B cell (primary cell): ENCODE results near the gene HOXD10. TPM values are rescaled to one million over a fixed set of nuclear protein-coding genes. Genes with fewer than 3 reads are reported as not detected.

Experiments
- ATAC-seq: fragments of 200-7000 bp; cut with Tn5 transposase; one replicate; pipeline ENCODE4 v1.10.0; 2021; ENCODE audit warnings: low read depth, mild to moderate bottlenecking, moderate number of reproducible peaks, moderate library complexity
- CTCF ChIA-PET: fragments of 350-600 bp; sonication (Branson Sonifier 250); formaldehyde crosslinking; loops from one replicate; lab custom pipeline; 2021; ENCODE audit warnings: antibody characterized with exemption, inconsistent platforms; lab: Charles Lee
- POLR2A ChIA-PET: fragments of 350-600 bp; sonication (Branson Sonifier 250); formaldehyde crosslinking; loops from one replicate; lab custom pipeline; 2021; ENCODE audit warnings: antibody characterized with exemption; lab: Charles Lee
- DNase-seq: peaks from one replicate; pipeline ENCODE4 v3.0.0; 2013
- H2AFZ ChIP-seq: 2 replicates; pipeline ENCODE4 v1.6.1; 2012; ENCODE audit warnings: mild to moderate bottlenecking, low read depth, low read length; ENCODE audit not compliant: insufficient read depth, poor library complexity, severe bottlenecking
- H3K27ac ChIP-seq, 2 donors: 1 replicate in 1 of 2; 2 replicates in 1 of 2; pipeline ENCODE4 v1.5.1; 2012 to 2013; ENCODE audit warnings: low read length in 2 of 2, mild to moderate bottlenecking in 2 of 2, moderate library complexity in 1 of 2
- H3K27me3 ChIP-seq, 4 experiments: fragments of 200-600 bp in 1 of 4; sonication (generic) in 1 of 4; replicated peaks in 1 of 4; 1 replicate in 2 of 4; 2 replicates in 2 of 4; pipeline versions ENCODE4 v1.6.1 to v1.7.0; 2013 to 2016; ENCODE audit warnings: low read length in 3 of 4, mild to moderate bottlenecking in 2 of 4, mixed read lengths in 1 of 4, moderate library complexity in 1 of 4; ENCODE audit not compliant: insufficient read depth in 4 of 4, control insufficient read depth in 3 of 4; ENCODE audit errors: control extremely low read depth in 1 of 4
- H3K36me3 ChIP-seq, 2 experiments: replicated peaks in 1 of 2; 1 replicate in 1 of 2; 2 replicates in 1 of 2; pipeline versions ENCODE4 v1.6.1 to v1.7.1; 2013; ENCODE audit warnings: low read length in 1 of 2; ENCODE audit not compliant: insufficient read depth in 2 of 2, control insufficient read depth in 1 of 2; ENCODE audit errors: control extremely low read depth in 1 of 2, extremely low read depth in 1 of 2
- H3K4me1 ChIP-seq, 2 donors: fragments of 200-600 bp in 1 of 2; sonication (generic) in 1 of 2; 1 replicate in 1 of 2; 2 replicates in 1 of 2; pipeline versions ENCODE4 v1.5.1 to v1.6.1; 2013 to 2017; ENCODE audit warnings: low read length in 2 of 2; ENCODE audit not compliant: control insufficient read depth in 2 of 2, insufficient read depth in 2 of 2
- H3K4me2 ChIP-seq: replicated peaks from 2 replicates; pipeline ENCODE3; 2012; ENCODE audit warnings: mild to moderate bottlenecking, low read depth, low read length; ENCODE audit not compliant: poor library complexity, severe bottlenecking
- H3K4me3 ChIP-seq, 5 experiments: fragments of 200-600 bp in 1 of 5; sonication (generic) in 1 of 5; 1 replicate in 3 of 5; 2 replicates in 2 of 5; pipeline versions ENCODE4 v1.5.1 to v1.7.0; 2011 to 2016; ENCODE audit warnings: low read length in 4 of 5, mild to moderate bottlenecking in 4 of 5, low read depth in 2 of 5, control low read depth in 1 of 5, moderate library complexity in 1 of 5; ENCODE audit not compliant: insufficient read depth in 1 of 5; ENCODE audit errors: control extremely low read depth in 1 of 5, extremely low read depth in 1 of 5
- H3K79me2 ChIP-seq: fragments of 200-600 bp; sonication (generic); one replicate; pipeline ENCODE4 v1.6.0; 2016; ENCODE audit warnings: low read length; ENCODE audit not compliant: control insufficient read depth, insufficient read depth
- H3K9ac ChIP-seq: fragments of 200-600 bp; sonication (generic); 2 replicates; pipeline ENCODE4 v1.6.1; 2017; ENCODE audit warnings: mild to moderate bottlenecking, low read length, moderate library complexity
- H3K9me3 ChIP-seq, 3 donors: one replicate each; pipeline versions ENCODE4 v1.6.1 to v1.7.1; 2013; ENCODE audit warnings: low read length in 2 of 3; ENCODE audit not compliant: control insufficient read depth in 2 of 3, insufficient read depth in 1 of 3; ENCODE audit errors: control extremely low read depth in 1 of 3
- H4K20me1 ChIP-seq: 2 replicates; pipeline ENCODE4 v1.6.0; 2012; ENCODE audit warnings: mild to moderate bottlenecking, low read length; ENCODE audit not compliant: insufficient read depth, control insufficient read depth, poor library complexity, severe bottlenecking
- H3K27ac Mint-ChIP-seq: one replicate; pipeline ENCODE4 v1.8.0; 2021; ENCODE audit warnings: mixed read lengths
- H3K27me3 Mint-ChIP-seq: one replicate; pipeline ENCODE4 v1.8.0; 2021; ENCODE audit warnings: mixed read lengths
- H3K4me1 Mint-ChIP-seq: one replicate; pipeline ENCODE4 v1.8.0; 2021; ENCODE audit warnings: mixed read lengths
- H3K4me3 Mint-ChIP-seq: one replicate; pipeline ENCODE4 v1.8.0; 2021; ENCODE audit warnings: mixed read lengths
- H3K9me3 Mint-ChIP-seq: one replicate; pipeline ENCODE4 v1.8.0; 2022; ENCODE audit warnings: mixed read lengths; ENCODE audit not compliant: insufficient read depth
- EZH2 ChIP-seq: IDR thresholded peaks from 2 replicates; pipeline ENCODE4 v1.6.1; 2012; ENCODE audit warnings: borderline replicate concordance, low read depth, mild to moderate bottlenecking, moderate library complexity, low read length; ENCODE audit not compliant: insufficient read depth, poor library complexity, severe bottlenecking
- WGBS: methylation state at CpG from one replicate; pipeline ENCODE4 v1.1.5; 2013; ENCODE audit warnings: missing lambda C conversion rate; ENCODE audit not compliant: insufficient coverage; 5-methylcytosine and 5-hydroxymethylcytosine counted together
- intact Hi-C: fragments of 100-400 bp; cut with micrococcal nuclease; formaldehyde crosslinking; loops from one replicate; pipeline ENCODE4 v1.10.0; 2022
- polyA plus RNA-seq: library from polyadenylated mRNA; depleted of rRNA; stranded (reverse); fragments of >200 nt; gene quantifications from 2 replicates; pipeline ENCODE4 v1.2.3, GENCODE V29; 2012
- total RNA-seq, 2 donors: library from RNA; stranded (reverse); fragments of 120-200 nt in 1 of 2; gene quantifications; 1 replicate in 1 of 2; 2 replicates in 1 of 2; pipeline versions ENCODE4 v1.2.3 to v1.2.4, GENCODE V29; 2013 to 2022
- TF ChIP-seq, protein P1 (sequence below): fragments of 200-600 bp; IDR thresholded peaks from one replicate; pipeline ENCODE4 v1.8.0; 2022; ENCODE audit warnings: antibody characterized with exemption, mild to moderate bottlenecking

HOXD10 gene
- total and polyA plus RNA-seq, 2 donors (not counting 1 experiment from before 2014, with no cell fraction given) = not detected

DNA sequence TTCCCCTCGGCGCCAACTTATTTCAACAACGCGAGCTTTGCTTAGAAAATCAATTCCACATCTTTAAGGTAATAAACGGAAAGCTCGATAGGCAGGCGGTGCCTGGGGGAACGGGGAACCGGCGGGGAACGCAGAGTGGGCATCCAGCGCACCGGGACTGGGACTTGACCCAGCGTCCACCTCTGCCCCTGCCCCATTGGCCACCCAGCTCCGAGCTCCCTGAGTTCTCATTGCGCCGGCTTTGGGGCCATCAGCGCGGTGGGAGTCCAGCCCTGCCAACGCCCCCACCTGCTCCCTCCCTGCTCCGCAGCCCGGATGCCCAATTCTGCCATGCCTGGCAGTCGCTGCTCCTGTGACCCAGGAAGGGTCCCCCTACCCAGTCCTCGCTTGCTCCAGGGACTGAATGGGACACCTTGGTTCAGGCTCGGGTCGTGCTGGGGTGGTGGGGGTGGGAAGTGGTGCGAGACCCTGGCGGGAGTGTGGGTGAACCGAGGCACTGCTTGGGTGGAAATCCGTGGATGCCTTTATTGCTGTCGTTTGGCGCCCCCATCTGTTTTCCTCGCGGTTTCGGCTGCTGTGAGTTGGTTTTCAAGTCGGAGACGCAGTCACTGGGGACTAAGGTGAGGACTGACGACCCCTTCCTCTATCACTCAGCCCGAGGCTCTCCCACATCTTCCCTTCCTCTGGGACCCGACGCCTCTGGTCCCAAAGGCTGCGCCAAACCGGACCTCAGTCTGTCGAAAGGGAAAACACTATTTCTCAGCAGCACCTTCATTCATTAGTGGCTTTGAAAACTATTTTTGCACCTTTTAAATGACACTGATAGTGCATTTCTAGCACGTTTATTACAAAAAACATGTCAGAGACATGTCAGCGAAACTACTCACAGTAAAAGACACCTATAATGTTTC, 30.5 kb upstream of the HOXD10 start:
- Histone ChIP-seq H3K4me3 (no peak overlapping the region), H3K79me2 (no peaks in the 10 kb centered on the region), H3K36me3 (no peaks in the 10 kb centered on the region), H2AFZ (no peak overlapping the region), H3K9me3 (peaks cover 1 to 75% (median 33%) of the 10 kb centered on the region in 3 donors), H4K20me1 (no peaks in the 10 kb centered on the region), H3K4me1 (peaks cover 10 to 14% of the 10 kb centered on the region in 2 donors), H3K4me2 (no peak overlapping the region), H3K9ac (no peak overlapping the region), H3K27ac (no peak overlapping the region), H3K27me3 (peaks cover 0 to 100% (median 87%) of the 10 kb centered on the region in 4 experiments)
- intact Hi-C loops = no loop called here
- peaks cover 4% of the 10 kb centered on the region for H3K4me1 Mint-ChIP-seq
- peak overlapping the region; percentile 29 for H3K27ac Mint-ChIP-seq
- peaks cover 82% of the 10 kb centered on the region for H3K27me3 Mint-ChIP-seq
- ATAC-seq = no peak
- no peak for DNase-seq
- ChIA-PET POLR2A (no interaction called here), CTCF (interaction anchor here (0.8 to 1.4 kb wide), 2 partner anchors 11 to 857 kb away, joined by 3 to 5 read pairs; no protein-coding TSS in a partner anchor)
- H3K4me3 Mint-ChIP-seq = no peak overlapping the region
- WGBS = 7% methylated on average over 42 of the region's 46 CpGs
- H3K9me3 Mint-ChIP-seq = peaks cover 3% of the 10 kb centered on the region
- no peak for TF ChIP-seq EZH2
- TF ChIP-seq, protein P1, sequence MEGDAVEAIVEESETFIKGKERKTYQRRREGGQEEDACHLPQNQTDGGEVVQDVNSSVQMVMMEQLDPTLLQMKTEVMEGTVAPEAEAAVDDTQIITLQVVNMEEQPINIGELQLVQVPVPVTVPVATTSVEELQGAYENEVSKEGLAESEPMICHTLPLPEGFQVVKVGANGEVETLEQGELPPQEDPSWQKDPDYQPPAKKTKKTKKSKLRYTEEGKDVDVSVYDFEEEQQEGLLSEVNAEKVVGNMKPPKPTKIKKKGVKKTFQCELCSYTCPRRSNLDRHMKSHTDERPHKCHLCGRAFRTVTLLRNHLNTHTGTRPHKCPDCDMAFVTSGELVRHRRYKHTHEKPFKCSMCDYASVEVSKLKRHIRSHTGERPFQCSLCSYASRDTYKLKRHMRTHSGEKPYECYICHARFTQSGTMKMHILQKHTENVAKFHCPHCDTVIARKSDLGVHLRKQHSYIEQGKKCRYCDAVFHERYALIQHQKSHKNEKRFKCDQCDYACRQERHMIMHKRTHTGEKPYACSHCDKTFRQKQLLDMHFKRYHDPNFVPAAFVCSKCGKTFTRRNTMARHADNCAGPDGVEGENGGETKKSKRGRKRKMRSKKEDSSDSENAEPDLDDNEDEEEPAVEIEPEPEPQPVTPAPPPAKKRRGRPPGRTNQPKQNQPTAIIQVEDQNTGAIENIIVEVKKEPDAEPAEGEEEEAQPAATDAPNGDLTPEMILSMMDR = no peak
